ENCODE results near the gene SH3PXD2A. TPM values are rescaled to one million over a fixed set of nuclear protein-coding genes. Genes with fewer than 3 reads are reported as not detected.

The SH3PXD2A gene
- total and polyA plus RNA-seq, 9 of the 15 experiments (the other 6 are each of a cell fraction or from before 2014, with no cell fraction given), result 0.41 to 9.3 (median 2.5) TPM

GRCh38 chr10:103545366-103545765 is 310.0 kb downstream of the SH3PXD2A start (continued):
- TF ChIP-seq FOXM1 (IDR thresholded peaks at IDR 0.05; ENCODE audit: low read depth), result no peak
- TF ChIP-seq FOXM1 (CRISPR knock-in tag; IDR thresholded peaks at IDR 0.05; ENCODE audit: low read depth), result no peak
- TF ChIP-seq HDAC3 (IDR thresholded peaks at IDR 0.05; ENCODE audit: borderline replicate concordance, partially characterized antibody), result no peak
- no peak for TF ChIP-seq ELK3 (CRISPR knock-in tag; IDR thresholded peaks at IDR 0.05)
- TF ChIP-seq HIVEP1 (CRISPR knock-in tag; IDR thresholded peaks at IDR 0.05), result no peak
- TF ChIP-seq TSC22D4 (tag; IDR thresholded peaks at IDR 0.05), result no peak

GRCh38 chr10:103544657-103545310 is 310.6 kb downstream of the SH3PXD2A start:
- ATAC-seq, result no peak
- no peaks in the 10 kb centered on the region for H3K9me1 ChIP-seq (ENCODE audit: control insufficient read depth, insufficient read depth, low read length)
- in situ Hi-C loops (cut with MboI), result no loop called here
- no peaks in the 10 kb centered on the region for H3K79me2 ChIP-seq (ENCODE audit: control insufficient read depth, insufficient read depth, low read length)
- 8% methylated on average over 8 of the region's 8 CpGs for WGBS (ENCODE audit: insufficient coverage, low coverage, missing lambda C conversion rate)
- H3K4me1 ChIP-seq (replicated peaks in 1 of 2; ENCODE audit: control insufficient read depth in 2 of 2, insufficient read depth in 2 of 2, low read length in 2 of 2), result peaks cover 0 to 5% of the 10 kb centered on the region in 2 experiments; a peak in 2 of 5 replicates
- H4K20me1 ChIP-seq (replicated peaks; ENCODE audit: control insufficient read depth, insufficient read depth, low read length), result no peaks in the 10 kb centered on the region
- peaks cover 0 to 34% of the 10 kb centered on the region in 2 experiments; a peak in 2 of 5 replicates for H3K27me3 ChIP-seq (ENCODE audit: control insufficient read depth in 2 of 2, insufficient read depth in 2 of 2, low read length in 2 of 2)
- no peak for TF ChIP-seq KDM2B (CRISPR knock-in tag; IDR thresholded peaks at IDR 0.05)
- DNase-seq (ENCODE audit: extremely low read depth in 1 of 4, low spot score in 3 of 4), result no peak
- no peaks in the 10 kb centered on the region for H3K9me3 ChIP-seq (replicated peaks; ENCODE audit: control insufficient read depth, insufficient read depth, low read depth, low read length)
- no TSS peak for BruUV-seq (replicated peaks)
- H3K4me2 ChIP-seq (ENCODE audit: insufficient read depth, low read length), result no peak overlapping the region
- CTCF ChIA-PET (ENCODE audit: low intra/inter-chr PET ratio), result no interaction called here
- no peak overlapping the region for H3K9ac ChIP-seq (ENCODE audit: insufficient read depth in 1 of 2, low read depth in 2 of 2, low read length in 2 of 2)
- H3K4me3 ChIP-seq, result no peak overlapping the region
- no peak overlapping the region for H3K27ac ChIP-seq (ENCODE audit: extremely low read depth, low read depth, low read length)
- intact Hi-C loops (cut with micrococcal nuclease), result loop anchor here (5.0 kb wide), 1 partner anchor 42 kb away; no protein-coding TSS in a partner anchor
- no peaks in the 10 kb centered on the region for H3K36me3 ChIP-seq (ENCODE audit: control insufficient read depth, insufficient read depth, low read length)
- H2AFZ ChIP-seq (ENCODE audit: low read depth, low read length), result no peak overlapping the region
- POLR2A ChIA-PET, result no interaction called here
- no peak for FAIRE-seq

Small RNA genes within 50 kb of the gene (small RNA-seq; reads per million reads assigned to genes)
- not detected for gene RF00019

Other genes starting within 250 kb of the SH3PXD2A start
- 9.2 and 10.2 TPM in 2 replicates for gene STN1, start 62.6 kb upstream of the SH3PXD2A start, total RNA-seq (2014; rRNA removed)
- gene STN1, start 62.6 kb upstream of the SH3PXD2A start, total RNA-seq (2014; rRNA removed; fragmentation: Illumina TruSeq; extraction: Trizol), result 13.6 and 13.8 TPM in 2 replicates
- gene STN1, start 62.6 kb upstream of the SH3PXD2A start, total RNA-seq (2015; rRNA removed; fragmentation: Illumina TruSeq; extraction: Trizol), result 13.8 and 15.3 TPM in 2 replicates
- 9.0 and 9.1 TPM in 2 replicates for gene STN1, start 62.6 kb upstream of the SH3PXD2A start, total RNA-seq (2021)
- gene STN1, start 62.6 kb upstream of the SH3PXD2A start, polyA plus RNA-seq (2011; rRNA removed), result 19.2 and 19.6 TPM in 2 replicates
- gene STN1, start 62.6 kb upstream of the SH3PXD2A start, polyA plus RNA-seq (2014; fragmentation: Illumina TruSeq; extraction: Trizol), result 12.4 and 14.6 TPM in 2 replicates
- 10 to 100 TPM; 12.0 to 16.0 TPM for gene STN1, start 62.6 kb upstream of the SH3PXD2A start, polyA plus RNA-seq (2014; fragmentation: Nextera tagmentation; extraction: Ambion mirVana)
- gene STN1, start 62.6 kb upstream of the SH3PXD2A start, polyA plus RNA-seq (2014; rRNA removed), result 11.2 and 11.6 TPM in 2 replicates
- 24.0 and 39.9 TPM in 2 replicates for gene SLK, start 111.6 kb upstream of the SH3PXD2A start, total RNA-seq (2014; rRNA removed)
- gene SLK, start 111.6 kb upstream of the SH3PXD2A start, total RNA-seq (2014; rRNA removed; fragmentation: Illumina TruSeq; extraction: Trizol), result 40.0 and 43.5 TPM in 2 replicates
- 37.4 and 39.0 TPM in 2 replicates for gene SLK, start 111.6 kb upstream of the SH3PXD2A start, total RNA-seq (2015; rRNA removed; fragmentation: Illumina TruSeq; extraction: Trizol)
- gene SLK, start 111.6 kb upstream of the SH3PXD2A start, total RNA-seq (2021), result 21.6 and 23.4 TPM in 2 replicates
- 10.6 and 14.9 TPM in 2 replicates for gene SLK, start 111.6 kb upstream of the SH3PXD2A start, polyA plus RNA-seq (2011; rRNA removed)
- 21.3 and 26.4 TPM in 2 replicates for gene SLK, start 111.6 kb upstream of the SH3PXD2A start, polyA plus RNA-seq (2014; fragmentation: Illumina TruSeq; extraction: Trizol)
- gene SLK, start 111.6 kb upstream of the SH3PXD2A start, polyA plus RNA-seq (2014; fragmentation: Nextera tagmentation; extraction: Ambion mirVana), result 1 to 10 TPM; 8.2 to 9.2 TPM
- gene SLK, start 111.6 kb upstream of the SH3PXD2A start, polyA plus RNA-seq (2014; rRNA removed), result 12.7 and 15.5 TPM in 2 replicates
- not detected in 2 replicates for gene COL17A1, start 230.3 kb upstream of the SH3PXD2A start, total RNA-seq (2014; rRNA removed)
- gene COL17A1, start 230.3 kb upstream of the SH3PXD2A start, total RNA-seq (2014; rRNA removed; fragmentation: Illumina TruSeq; extraction: Trizol), result not detected in 2 replicates
- not detected in 2 replicates for gene COL17A1, start 230.3 kb upstream of the SH3PXD2A start, total RNA-seq (2015; rRNA removed; fragmentation: Illumina TruSeq; extraction: Trizol)
- gene COL17A1, start 230.3 kb upstream of the SH3PXD2A start, total RNA-seq (2021), result 0.29 TPM in 1 of 2 replicates, not detected in the other
- not detected in 2 replicates for gene COL17A1, start 230.3 kb upstream of the SH3PXD2A start, polyA plus RNA-seq (2011; rRNA removed)
- not detected in 2 replicates for gene COL17A1, start 230.3 kb upstream of the SH3PXD2A start, polyA plus RNA-seq (2014; fragmentation: Illumina TruSeq; extraction: Trizol)
- not detected for gene COL17A1, start 230.3 kb upstream of the SH3PXD2A start, polyA plus RNA-seq (2014; fragmentation: Nextera tagmentation; extraction: Ambion mirVana)
- not detected in 2 replicates for gene COL17A1, start 230.3 kb upstream of the SH3PXD2A start, polyA plus RNA-seq (2014; rRNA removed)

Measured in K562 (cell line).